HCT116 (cell line): ENCODE measurements around the gene AP1M2. TPM values are rescaled to one million over a fixed set of nuclear protein-coding genes. Genes with fewer than 3 reads are reported as not detected.

ENCODE experiments used
- ATAC-seq: fragments of 200-7000 bp; cut with Tn5 transposase; 2 replicates; pipeline ENCODE4 v1.9.1; 2020; ENCODE audit warnings: mild to moderate bottlenecking, moderate library complexity
- BruUV-seq: library from RNA; stranded (reverse); fragments of 400-500 nt; replicated peaks from 2 replicates; lab custom pipeline; 2021; lab: Mats Ljungman, UMichigan
- CTCF ChIA-PET: fragments of 300-600 bp; sonication (Branson Sonifier 250); formaldehyde crosslinking; loops from one replicate; lab custom pipeline; 2021; ENCODE audit warnings: antibody characterized with exemption; lab: Charles Lee
- POLR2A ChIA-PET: fragments of 300-600, 350-600 bp; sonication (Branson Sonifier 250); formaldehyde crosslinking; loops from one replicate; lab custom pipeline; 2021; ENCODE audit warnings: antibody characterized with exemption; lab: Charles Lee
- RAD21 ChIA-PET, 2 experiments: fragments of 300-600 bp; sonication (Branson Sonifier 250); formaldehyde crosslinking; loops; one replicate each; lab custom pipeline; 2023; ENCODE audit warnings: low total read pairs in 2 of 2; ENCODE audit not compliant: uncharacterized antibody in 2 of 2, unreplicated experiment in 2 of 2, low non-redundant PET in 1 of 2; lab: Charles Lee
- DNase-seq: peaks from one replicate; pipeline ENCODE4 v3.0.0-alpha.2; 2010; ENCODE audit warnings: low read depth, low spot score
- H2AFZ ChIP-seq: fragments of 200-600 bp; shearing (Covaris generic), sonication (generic); 2 replicates; pipeline ENCODE4 v1.6.1; 2017; ENCODE audit warnings: low read depth, mixed run types, mixed read lengths, antibody characterized with exemption, low read length; ENCODE audit not compliant: poor library complexity, severe bottlenecking
- H3K27ac ChIP-seq: 2 replicates; pipeline ENCODE4 v1.5.1; 2012; ENCODE audit warnings: low read depth, low read length
- H3K27me3 ChIP-seq: fragments of 200-600 bp; sonication (generic); 2 replicates; pipeline ENCODE4 v1.6.1; 2016; ENCODE audit warnings: mixed run types, low read length, mixed read lengths; ENCODE audit not compliant: insufficient read depth
- H3K36me3 ChIP-seq, 2 experiments: fragments of 200-500 bp in 1 of 2; fragments of 200-600 bp in 1 of 2; sonication (Bioruptor generic) in 1 of 2; sonication (generic) in 1 of 2; 2 replicates each; pipeline versions ENCODE4 v1.5.1 to v1.6.1; 2014 to 2016; ENCODE audit warnings: low read length in 2 of 2, inconsistent platforms in 1 of 2, mixed read lengths in 1 of 2, mixed run types in 1 of 2; ENCODE audit not compliant: insufficient read depth in 2 of 2, control insufficient read depth in 1 of 2
- H3K4me1 ChIP-seq, 2 experiments: fragments of 200-600 bp in 1 of 2; sonication (generic) in 1 of 2; 2 replicates each; pipeline versions ENCODE4 v1.5.1 to v1.6.1; 2012 to 2017; ENCODE audit warnings: low read length in 2 of 2, inconsistent platforms in 1 of 2, mild to moderate bottlenecking in 1 of 2, mixed read lengths in 1 of 2, mixed run types in 1 of 2, moderate library complexity in 1 of 2; ENCODE audit not compliant: insufficient read depth in 2 of 2, control insufficient read depth in 1 of 2
- H3K4me2 ChIP-seq: fragments of 200-600 bp; sonication (generic); 2 replicates; pipeline ENCODE4 v1.6.1; 2017; ENCODE audit warnings: mixed run types, low read length, mixed read lengths
- H3K4me3 ChIP-seq, 2 experiments: fragments of 200-600 bp in 1 of 2; sonication (generic) in 1 of 2; replicated peaks in 1 of 2; 2 replicates each; pipeline ENCODE4 v1.5.1; 2011 to 2016; ENCODE audit warnings: low read length in 2 of 2, control low read depth in 1 of 2, low read depth in 1 of 2, mild to moderate bottlenecking in 1 of 2, mixed read lengths in 1 of 2, mixed run types in 1 of 2
- H3K79me2 ChIP-seq: fragments of 200-600 bp; sonication (generic); 2 replicates; pipeline ENCODE4 v1.6.1; 2017; ENCODE audit warnings: mild to moderate bottlenecking, mixed run types, low read length, moderate library complexity, mixed read lengths; ENCODE audit not compliant: insufficient read depth
- H3K9ac ChIP-seq: fragments of 200-600 bp; sonication (generic); 2 replicates; pipeline ENCODE4 v1.6.1; 2016; ENCODE audit warnings: low read length, mixed read lengths
- H3K9me2 ChIP-seq: fragments of 200-600 bp; sonication (generic), shearing (Covaris generic); 2 replicates; pipeline ENCODE4 v1.6.1; 2017; ENCODE audit warnings: mixed run types, mild to moderate bottlenecking, moderate library complexity; ENCODE audit not compliant: insufficient read depth
- H3K9me3 ChIP-seq, 2 experiments: fragments of 200-500 bp in 1 of 2; fragments of 200-600 bp in 1 of 2; sonication (Bioruptor generic) in 1 of 2; sonication (generic) in 1 of 2; 2 replicates each; pipeline ENCODE4 v1.6.1; 2014 to 2017; ENCODE audit warnings: low read length in 2 of 2, mixed read lengths in 2 of 2, inconsistent platforms in 1 of 2, low read depth in 1 of 2, mild to moderate bottlenecking in 1 of 2, mixed run types in 1 of 2, moderate library complexity in 1 of 2; ENCODE audit not compliant: control insufficient read depth in 1 of 2, insufficient read depth in 1 of 2
- H4K20me1 ChIP-seq: fragments of 200-600 bp; sonication (generic), shearing (Covaris generic); 2 replicates; pipeline ENCODE4 v1.6.1; 2017; ENCODE audit warnings: mixed run types, mild to moderate bottlenecking, moderate library complexity; ENCODE audit not compliant: insufficient read depth
- EZH2phosphoT487 ChIP-seq: fragments of 200-600 bp; IDR thresholded peaks from 2 replicates; pipeline ENCODE4 v1.6.1; 2018; ENCODE audit warnings: antibody characterized with exemption, borderline replicate concordance
- POLR2AphosphoS5 ChIP-seq: IDR thresholded peaks from 2 replicates; pipeline ENCODE4 v1.6.1; 2011; ENCODE audit warnings: mild to moderate bottlenecking, low read depth, low read length, moderate library complexity
- SIN3A ChIP-seq: IDR thresholded peaks from 2 replicates; pipeline ENCODE4 v1.6.1; 2012; ENCODE audit warnings: low read depth
- SP1 ChIP-seq: IDR thresholded peaks from 2 replicates; pipeline ENCODE4 v1.6.1; 2012; ENCODE audit warnings: low read depth
- SRF ChIP-seq: IDR thresholded peaks from 2 replicates; pipeline ENCODE4 v1.6.1; 2012; ENCODE audit warnings: low read depth
- YY1 ChIP-seq: IDR thresholded peaks from 2 replicates; pipeline ENCODE4 v1.6.1; 2011; ENCODE audit warnings: low read length, low read depth, moderate library complexity, mild to moderate bottlenecking; ENCODE audit not compliant: insufficient replicate concordance; ENCODE audit errors: extremely low read depth
- ZFX ChIP-seq: fragments of 450-650 bp; IDR thresholded peaks from 2 replicates; pipeline ENCODE4 v1.6.1; 2017
- intact Hi-C: fragments of 100-400 bp; cut with micrococcal nuclease; formaldehyde crosslinking; loops from 2 replicates; pipeline ENCODE4 v1.10.0; 2022
- total RNA-seq: library from RNA; stranded (reverse); gene quantifications from one replicate; pipeline ENCODE4 v1.2.1, GENCODE V29; 2021; ENCODE audit not compliant: unreplicated experiment
- TF ChIP-seq, protein P1 (sequence below): IDR thresholded peaks from 2 replicates; pipeline ENCODE4 v1.6.1; 2012

AP1M2 gene
- total RNA-seq, 1 experiment from 2014 or later, result 111 TPM

DNA sequence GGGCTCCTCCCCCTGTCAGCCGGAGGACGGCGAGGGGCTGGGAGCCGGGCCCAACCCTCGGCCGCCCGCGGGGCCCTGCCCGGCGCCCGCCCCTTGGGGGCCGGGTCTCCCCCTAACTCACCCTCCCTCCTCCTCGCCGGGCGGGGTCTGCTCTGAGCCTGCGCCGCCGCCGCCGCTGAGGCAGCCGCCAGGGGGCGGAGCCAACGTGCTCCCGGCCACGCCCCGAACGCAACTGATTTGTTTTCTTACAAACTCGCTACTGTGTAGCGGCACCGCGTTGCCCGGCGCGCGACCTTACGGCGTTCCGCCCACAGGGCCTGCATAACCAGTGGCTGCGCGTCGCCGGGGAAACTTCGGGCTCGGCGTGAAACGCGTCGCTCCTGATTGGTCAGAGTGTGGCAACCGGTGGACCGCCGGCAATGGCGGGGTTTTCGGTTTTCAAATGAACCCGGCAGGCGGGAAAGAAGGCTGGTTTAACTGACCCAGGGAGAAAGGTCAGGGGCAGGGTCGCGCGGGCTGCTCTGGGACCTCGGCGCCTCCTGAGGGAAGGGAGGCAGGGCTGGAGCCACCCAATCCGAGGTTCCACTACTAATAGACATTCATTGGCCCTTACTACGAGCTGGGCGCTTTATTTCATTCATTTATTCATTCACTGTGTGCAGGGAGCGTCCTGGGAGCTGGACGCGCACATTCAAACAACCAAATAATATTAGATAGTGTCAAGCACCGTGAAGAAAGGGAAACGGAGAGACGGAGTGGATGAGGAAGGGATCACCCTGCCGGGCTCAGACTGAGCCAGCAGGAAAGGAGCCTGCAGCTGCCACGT, 18.1 kb downstream of the AP1M2 start, which contains the start of gene CDKN2D:
CDKN2D (minus strand) TSS at position 154 of the 826 bp plus-strand sequence. CDS start 326 bp downstream, outside the sequence.
- intact Hi-C loops, result loop anchor here (2.0 to 5.0 kb wide), 4 partner anchors 24 to 167 kb away; partner anchors contain the start of genes CDC37, ILF3 and KEAP1
- Histone ChIP-seq H3K9ac (peak within 1 kb of the TSS; percentile 99), H3K79me2 (peaks cover 16% of the 10 kb centered on the region), H3K4me2 (peak within 1 kb of the TSS; percentile 98), H3K36me3 (peaks cover 0 to 5% of the 10 kb centered on the region in 2 experiments; a peak in 1 of 4 replicates), H2AFZ (no peak within 1 kb of the TSS), H3K9me2 (no peaks in the 10 kb centered on the region), H3K4me1 (peaks cover 31 to 55% of the 10 kb centered on the region in 2 experiments), H3K27me3 (no peaks in the 10 kb centered on the region), H3K27ac (peak within 1 kb of the TSS; percentile 95), H4K20me1 (no peaks in the 10 kb centered on the region), H3K4me3 (peak within 1 kb of the TSS; percentile 80 to 84), H3K9me3 (no peaks in the 10 kb centered on the region)
- TF ChIP-seq SRF (no peak), SP1 (peak; percentile 91), YY1 (peak; percentile 32), EZH2phosphoT487 (no peak), ZFX (peak; percentile 46; the same call in 1 of the 2 replicates), POLR2AphosphoS5 (peak; percentile 48), SIN3A (peak; percentile 96)
- TF ChIP-seq, protein P1, sequence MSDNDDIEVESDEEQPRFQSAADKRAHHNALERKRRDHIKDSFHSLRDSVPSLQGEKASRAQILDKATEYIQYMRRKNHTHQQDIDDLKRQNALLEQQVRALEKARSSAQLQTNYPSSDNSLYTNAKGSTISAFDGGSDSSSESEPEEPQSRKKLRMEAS, result peak; percentile 60
- peak; percentile 98 for DNase-seq
- POLR2A ChIA-PET, result no interaction called here
- CTCF ChIA-PET, result interaction anchor here (1.2 to 2.4 kb wide), 4 partner anchors 12 to 130 kb away, joined by 3 to 7 read pairs (median 5); no protein-coding TSS in a partner anchor
- BruUV-seq, result TSS peak; percentile 98
- ATAC-seq, result peak; percentile 84
- RAD21 ChIA-PET, result no interaction called here
